Measurements from ENCODE around the gene EPB41L2.
"Not testable (repeated sequence)": the region's sequence is repeated elsewhere in the genome, so short reads cannot be mapped to it uniquely, and the experiment has no call there.

Gene EPB41L2

GRCh38 chr6:130927305-130927704, 135.7 kb downstream of the EPB41L2 start:
- Histone ChIP-seq H3K9me3 (no peaks in the 10 kb centered on the region), H3K4me3 (ENCODE audit: low read depth in 1 of 2, low read length in 1 of 2) (no peak overlapping the region), H3K4me1 (ENCODE audit: control insufficient read depth in 1 of 2, insufficient read depth in 1 of 2, low read depth in 1 of 2, low read length in 1 of 2) (no peaks in the 10 kb centered on the region), H3K27ac (no peak overlapping the region), H3K27me3 (no peaks in the 10 kb centered on the region), H3K36me3 (no peaks in the 10 kb centered on the region)
- TF ChIP-seq CTCF (IDR thresholded peaks at IDR 0.05), result no peak

GRCh38 chr6:130923350-130923749, 139.7 kb downstream of the EPB41L2 start:
- Histone ChIP-seq H3K4me1 (ENCODE audit: control insufficient read depth in 1 of 2, insufficient read depth in 1 of 2, low read depth in 1 of 2, low read length in 1 of 2) (no peaks in the 10 kb centered on the region), H3K9me3 (no peaks in the 10 kb centered on the region), H3K36me3 (no peaks in the 10 kb centered on the region), H3K27ac (no peak overlapping the region), H3K4me3 (ENCODE audit: low read depth in 1 of 2, low read length in 1 of 2) (no peak overlapping the region), H3K27me3 (no peaks in the 10 kb centered on the region)
- TF ChIP-seq CTCF (IDR thresholded peaks at IDR 0.05), result no peak

- H3K27ac ChIP-seq, result no peak overlapping the region
- no peaks in the 10 kb centered on the region for H3K36me3 ChIP-seq
- no peaks in the 10 kb centered on the region for H3K27me3 ChIP-seq
- TF ChIP-seq CTCF (IDR thresholded peaks at IDR 0.05), result no peak
- no peak overlapping the region for H3K4me3 ChIP-seq (ENCODE audit: low read depth in 1 of 2, low read length in 1 of 2)
- no peaks in the 10 kb centered on the region for H3K9me3 ChIP-seq
- no peaks in the 10 kb centered on the region for H3K4me1 ChIP-seq (ENCODE audit: control insufficient read depth in 1 of 2, insufficient read depth in 1 of 2, low read depth in 1 of 2, low read length in 1 of 2)
Measured at GRCh38 chr6:130922922-130923321, 140.1 kb downstream of the EPB41L2 start.

- Histone ChIP-seq H3K4me3 (ENCODE audit: low read depth in 1 of 2, low read length in 1 of 2) (no peak overlapping the region), H3K4me1 (ENCODE audit: control insufficient read depth in 1 of 2, insufficient read depth in 1 of 2, low read depth in 1 of 2, low read length in 1 of 2) (no peaks in the 10 kb centered on the region), H3K27ac (no peak overlapping the region), H3K36me3 (no peaks in the 10 kb centered on the region), H3K27me3 (no peaks in the 10 kb centered on the region), H3K9me3 (no peaks in the 10 kb centered on the region)
- no peak for TF ChIP-seq CTCF (IDR thresholded peaks at IDR 0.05)
Measured at GRCh38 chr6:130920969-130921368, 142.1 kb downstream of the EPB41L2 start.

GRCh38 chr6:130918171-130918570, 144.9 kb downstream of the EPB41L2 start:
- no peak for TF ChIP-seq CTCF (IDR thresholded peaks at IDR 0.05)
- Histone ChIP-seq H3K4me1 (ENCODE audit: control insufficient read depth in 1 of 2, insufficient read depth in 1 of 2, low read depth in 1 of 2, low read length in 1 of 2) (no peaks in the 10 kb centered on the region), H3K4me3 (ENCODE audit: low read depth in 1 of 2, low read length in 1 of 2) (no peak overlapping the region), H3K27ac (no peak overlapping the region), H3K36me3 (no peaks in the 10 kb centered on the region), H3K9me3 (no peaks in the 10 kb centered on the region), H3K27me3 (no peaks in the 10 kb centered on the region)

GRCh38 chr6:130915606-130916005, 147.4 kb downstream of the EPB41L2 start:
- not testable (repeated sequence) for H3K27ac ChIP-seq; H3K4me3 ChIP-seq (ENCODE audit: low read depth in 1 of 2, low read length in 1 of 2); H3K9me3 ChIP-seq; H3K27me3 ChIP-seq; H3K4me1 ChIP-seq (ENCODE audit: control insufficient read depth in 1 of 2, insufficient read depth in 1 of 2, low read depth in 1 of 2, low read length in 1 of 2); H3K36me3 ChIP-seq
